HepG2 (cell line): ENCODE data around the gene PYGL. TPM values are rescaled to one million over a fixed set of nuclear protein-coding genes. Genes with fewer than 3 reads are reported as not detected.

Experiments used
- CHD4 ChIP-seq: fragments of 200-600 bp; sonication (generic); IDR thresholded peaks from 2 replicates; pipeline ENCODE4 v1.7.0; 2017; ENCODE audit warnings: mild to moderate bottlenecking, low read length, borderline replicate concordance
- ELF1 ChIP-seq: sonication (generic); formaldehyde crosslinking; IDR thresholded peaks from 2 replicates; pipeline ENCODE4 v1.4.0; 2020; ENCODE audit warnings: missing genetic modification reagents
- GLI4 ChIP-seq: sonication (generic); formaldehyde crosslinking; IDR thresholded peaks from 2 replicates; pipeline ENCODE4 v1.5.1; 2020; ENCODE audit warnings: missing genetic modification reagents, mild to moderate bottlenecking, moderate library complexity, borderline replicate concordance
- ISL2 ChIP-seq: sonication (generic); formaldehyde crosslinking; IDR thresholded peaks from 2 replicates; pipeline ENCODE4 v1.5.0; 2020; ENCODE audit warnings: missing genetic modification reagents
- KLF15 ChIP-seq: sonication (generic); formaldehyde crosslinking; IDR thresholded peaks from 2 replicates; pipeline ENCODE4 v1.8.1; 2023; ENCODE audit warnings: borderline replicate concordance, mild to moderate bottlenecking, inconsistent platforms, missing genetic modification reagents, mixed read lengths
- KMT2B ChIP-seq: IDR thresholded peaks from 2 replicates; pipeline ENCODE4 v1.6.1; 2016; ENCODE audit warnings: missing genetic modification reagents, missing compliant biosample characterization
- MAFG ChIP-seq: sonication (generic); formaldehyde crosslinking; IDR thresholded peaks from 2 replicates; pipeline ENCODE4 v1.5.1; 2020; ENCODE audit warnings: mild to moderate bottlenecking, missing genetic modification reagents
- NFYC ChIP-seq: IDR thresholded peaks from 2 replicates; pipeline ENCODE4 v1.6.1; 2016; ENCODE audit warnings: missing genetic modification reagents, missing compliant biosample characterization
- NONO ChIP-seq, 2 experiments: fragments of 450-650 bp in 1 of 2; sonication (generic) in 1 of 2; formaldehyde crosslinking in 1 of 2; IDR thresholded peaks in 1 of 2; conservative IDR thresholded peaks in 1 of 2; 2 replicates each; pipeline versions ENCODE4 v1.6.1 to v1.8.0; 2017 to 2022; ENCODE audit warnings: mild to moderate bottlenecking in 1 of 2, missing genetic modification reagents in 1 of 2, moderate library complexity in 1 of 2
- PHF8 ChIP-seq: sonication (generic); formaldehyde crosslinking; IDR thresholded peaks from 2 replicates; pipeline ENCODE4 v1.5.0; 2020; ENCODE audit warnings: missing genetic modification reagents
- RXRA ChIP-seq: sonication (generic); formaldehyde crosslinking; IDR thresholded peaks from 2 replicates; pipeline ENCODE4 v1.5.1; 2020; ENCODE audit warnings: missing genetic modification reagents
- SALL1 ChIP-seq: sonication (generic); formaldehyde crosslinking; IDR thresholded peaks from 2 replicates; pipeline ENCODE4 v1.8.0; 2022; ENCODE audit warnings: mild to moderate bottlenecking, missing genetic modification reagents
- SALL2 ChIP-seq: sonication (generic); formaldehyde crosslinking; IDR thresholded peaks from 2 replicates; pipeline ENCODE4 v1.8.1; 2023; ENCODE audit warnings: mild to moderate bottlenecking, missing genetic modification reagents, inconsistent platforms
- STAT5B ChIP-seq: sonication (generic); formaldehyde crosslinking; IDR thresholded peaks from 2 replicates; pipeline ENCODE4 v1.4.0; 2020; ENCODE audit warnings: missing genetic modification reagents
- TFDP1 ChIP-seq: IDR thresholded peaks from 2 replicates; pipeline ENCODE4 v1.6.1; 2016; ENCODE audit warnings: missing compliant biosample characterization, missing genetic modification reagents, borderline replicate concordance
- U2AF2 ChIP-seq: fragments of 200-400 bp; formaldehyde crosslinking; IDR thresholded peaks from 2 replicates; pipeline ENCODE4 v1.6.1; 2017; ENCODE audit warnings: low read depth, mild to moderate bottlenecking, low read length
- UBTF ChIP-seq: sonication (generic); formaldehyde crosslinking; IDR thresholded peaks from 2 replicates; pipeline ENCODE4 v1.4.0; 2020; ENCODE audit warnings: mild to moderate bottlenecking, missing genetic modification reagents
- ZNF160 ChIP-seq: sonication (generic); formaldehyde crosslinking; IDR thresholded peaks from 2 replicates; pipeline ENCODE4 v1.8.0; 2022; ENCODE audit warnings: mild to moderate bottlenecking, inconsistent platforms, missing genetic modification reagents
- ZNF253 ChIP-seq: sonication (generic); formaldehyde crosslinking; IDR thresholded peaks from 2 replicates; pipeline ENCODE4 v1.8.0; 2022; ENCODE audit warnings: mild to moderate bottlenecking, missing genetic modification reagents, borderline replicate concordance
- ZNF362 ChIP-seq: sonication (generic); formaldehyde crosslinking; IDR thresholded peaks from 2 replicates; pipeline ENCODE4 v1.4.0; 2020; ENCODE audit warnings: missing genetic modification reagents, mild to moderate bottlenecking, borderline replicate concordance
- ZNF564 ChIP-seq: sonication (generic); formaldehyde crosslinking; IDR thresholded peaks from 2 replicates; pipeline ENCODE4 v1.8.1; 2023; ENCODE audit warnings: mild to moderate bottlenecking, missing genetic modification reagents
- ZNF567 ChIP-seq: sonication (generic); formaldehyde crosslinking; IDR thresholded peaks from 2 replicates; pipeline ENCODE4 v1.8.1; 2023; ENCODE audit warnings: mild to moderate bottlenecking, missing genetic modification reagents, borderline replicate concordance
- ZNF629 ChIP-seq: sonication (generic); formaldehyde crosslinking; conservative IDR thresholded peaks from 2 replicates; pipeline ENCODE4 v1.5.0; 2020; ENCODE audit warnings: missing genetic modification reagents
- ZNF737 ChIP-seq: sonication (generic); formaldehyde crosslinking; IDR thresholded peaks from 2 replicates; pipeline ENCODE4 v1.5.0; 2020; ENCODE audit warnings: missing genetic modification reagents, mild to moderate bottlenecking, borderline replicate concordance
- ZNF790 ChIP-seq: sonication (generic); formaldehyde crosslinking; IDR thresholded peaks from 2 replicates; pipeline ENCODE4 v1.8.0; 2022; ENCODE audit warnings: missing genetic modification reagents, mild to moderate bottlenecking, borderline replicate concordance
- ZSCAN21 ChIP-seq: sonication (generic); formaldehyde crosslinking; IDR thresholded peaks from 2 replicates; pipeline ENCODE4 v1.8.0; 2022; ENCODE audit warnings: mild to moderate bottlenecking, missing genetic modification reagents, moderate library complexity, borderline replicate concordance
- polyA plus RNA-seq, 8 experiments: library from polyadenylated mRNA; depleted of rRNA in 3 of 8; stranded (reverse) in 7 of 8; unstranded in 1 of 8; fragments of >200 nt; fragmentation: Illumina TruSeq in 4 of 8; extraction: Trizol in 4 of 8; gene quantifications; 2 replicates each; pipeline versions ENCODE4 v1.2.1 to v1.2.3, GENCODE V29; 2011 to 2016; ENCODE audit warnings: low read depth in 4 of 8, missing spikeins in 1 of 8, mixed read lengths in 1 of 8; ENCODE audit not compliant: insufficient read depth in 1 of 8
- total RNA-seq, 5 experiments: library from RNA; depleted of rRNA; stranded (reverse); fragments of >200 nt; fragmentation: Illumina TruSeq; extraction: Trizol; gene quantifications; 2 replicates each; pipeline ENCODE4 v1.2.3, GENCODE V29; 2016; ENCODE audit warnings: low read depth in 1 of 5

Gene PYGL
- total and polyA plus RNA-seq, 2 of the 13 experiments (the other 11 are each of a cell fraction or from before 2014, with no cell fraction given): 98.4 to 110 TPM

- 0 out of 2 replicates have a peak, but pooled peaks have one; percentile 20 for TF ChIP-seq UBTF (CRISPR knock-in tag)
- no peak for TF ChIP-seq ZNF253
- no peak for TF ChIP-seq ELF1 (CRISPR knock-in tag)
- no peak for TF ChIP-seq ZNF567 (CRISPR knock-in tag)
- TF ChIP-seq U2AF2: no peak
- TF ChIP-seq ZNF564 (CRISPR knock-in tag): no peak
- no peak for TF ChIP-seq TFDP1 (CRISPR knock-in tag)
- no peak for TF ChIP-seq NONO (IDR thresholded peaks at IDR 0.05)
- TF ChIP-seq NONO (CRISPR knock-in tag; conservative IDR thresholded peaks at IDR 0.05): no peak
- peak; percentile 96 for TF ChIP-seq RXRA (CRISPR knock-in tag)
- no peak for TF ChIP-seq GLI4 (CRISPR knock-in tag)
- no peak for TF ChIP-seq STAT5B (CRISPR knock-in tag)
- TF ChIP-seq KLF15 (CRISPR knock-in tag): no peak
- TF ChIP-seq MAFG (CRISPR knock-in tag): no peak
- TF ChIP-seq ZNF160 (CRISPR knock-in tag): no peak
- peak; percentile 46; the same call in 1 of the 2 replicates for TF ChIP-seq CHD4
- peak; percentile 50; the same call in 1 of the 2 replicates for TF ChIP-seq SALL2 (CRISPR knock-in tag)
- no peak for TF ChIP-seq ZSCAN21 (CRISPR knock-in tag)
- peak; percentile 96 for TF ChIP-seq SALL1 (CRISPR knock-in tag)
- TF ChIP-seq NFYC (CRISPR knock-in tag): no peak
- no peak for TF ChIP-seq ZNF737 (CRISPR knock-in tag)
- no peak for TF ChIP-seq ZNF790 (CRISPR knock-in tag)
- no peak for TF ChIP-seq KMT2B (CRISPR knock-in tag)
- TF ChIP-seq PHF8: no peak
- TF ChIP-seq ZNF362 (CRISPR knock-in tag): peak; percentile 44; the same call in 1 of the 2 replicates
- TF ChIP-seq ZNF629 (CRISPR knock-in tag): peak; percentile 48; the same call in 1 of the 2 replicates
- TF ChIP-seq ISL2 (CRISPR knock-in tag): peak; percentile 86
Observed at GRCh38 chr14:50935126-50936015, 8.9 kb downstream of the PYGL start (continued).
